Suprapubic skin (tissue), 3 donors: Measurements from ENCODE around the gene MAJIN.

Source experiments
- POLR2AphosphoS5 ChIP-seq, 3 donors: sonication (generic); formaldehyde crosslinking; IDR thresholded peaks; one replicate each; pipeline ENCODE4 v1.6.1; 2017; ENCODE audit warnings: antibody characterized with exemption in 3 of 3
- TF ChIP-seq, protein P1 (sequence below), 2 donors: fragments of 200-600 bp in 1 of 2; fragments of 450-650 bp in 1 of 2; sonication (generic) in 1 of 2; IDR thresholded peaks; one replicate each; pipeline ENCODE4 v1.5.1; 2016 to 2019; ENCODE audit warnings: antibody characterized with exemption in 2 of 2, mild to moderate bottlenecking in 1 of 2, moderate library complexity in 1 of 2

DNA sequence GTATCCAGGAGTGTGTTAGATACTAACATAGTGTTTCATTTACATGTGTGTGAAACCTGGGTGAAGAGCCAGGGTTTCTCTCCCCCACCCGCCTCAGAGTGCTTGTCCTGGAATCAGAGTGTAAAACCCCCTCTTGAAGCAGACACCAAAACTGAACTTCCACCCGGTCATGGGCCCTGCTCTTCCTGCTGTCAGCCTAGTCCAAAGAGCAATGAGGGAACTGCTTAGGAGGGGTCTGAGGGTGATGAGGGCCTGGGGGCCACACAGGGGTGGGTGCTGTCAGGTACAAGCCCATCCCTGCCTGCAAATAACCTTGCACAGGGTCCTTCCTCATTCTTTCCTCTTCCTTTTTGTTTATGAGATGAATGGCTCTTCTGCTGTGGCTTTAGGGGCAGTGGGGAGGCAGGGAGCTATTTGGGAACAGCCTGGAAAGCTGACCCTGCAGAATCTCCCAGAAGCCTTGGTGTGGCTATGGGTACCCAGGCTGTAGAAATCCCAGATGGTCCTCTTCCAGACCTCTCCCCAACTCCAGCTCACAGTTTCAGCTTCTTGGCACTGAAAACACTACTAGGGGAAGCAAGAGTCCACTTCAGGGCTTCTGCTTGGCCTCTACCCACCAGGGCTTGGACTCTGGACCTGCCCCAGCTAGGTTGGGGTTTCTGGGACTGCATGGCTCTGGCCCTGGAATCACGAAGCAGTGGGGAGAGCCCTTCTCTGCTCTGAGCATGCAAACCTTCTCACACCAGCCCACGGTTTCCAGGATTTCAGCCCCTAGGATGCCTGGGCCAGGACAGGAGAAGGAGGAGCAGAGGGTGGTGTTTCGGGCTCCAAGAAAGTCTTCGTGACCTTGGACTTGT is 16.3 kb upstream of the MAJIN start:
- TF ChIP-seq, protein P1, sequence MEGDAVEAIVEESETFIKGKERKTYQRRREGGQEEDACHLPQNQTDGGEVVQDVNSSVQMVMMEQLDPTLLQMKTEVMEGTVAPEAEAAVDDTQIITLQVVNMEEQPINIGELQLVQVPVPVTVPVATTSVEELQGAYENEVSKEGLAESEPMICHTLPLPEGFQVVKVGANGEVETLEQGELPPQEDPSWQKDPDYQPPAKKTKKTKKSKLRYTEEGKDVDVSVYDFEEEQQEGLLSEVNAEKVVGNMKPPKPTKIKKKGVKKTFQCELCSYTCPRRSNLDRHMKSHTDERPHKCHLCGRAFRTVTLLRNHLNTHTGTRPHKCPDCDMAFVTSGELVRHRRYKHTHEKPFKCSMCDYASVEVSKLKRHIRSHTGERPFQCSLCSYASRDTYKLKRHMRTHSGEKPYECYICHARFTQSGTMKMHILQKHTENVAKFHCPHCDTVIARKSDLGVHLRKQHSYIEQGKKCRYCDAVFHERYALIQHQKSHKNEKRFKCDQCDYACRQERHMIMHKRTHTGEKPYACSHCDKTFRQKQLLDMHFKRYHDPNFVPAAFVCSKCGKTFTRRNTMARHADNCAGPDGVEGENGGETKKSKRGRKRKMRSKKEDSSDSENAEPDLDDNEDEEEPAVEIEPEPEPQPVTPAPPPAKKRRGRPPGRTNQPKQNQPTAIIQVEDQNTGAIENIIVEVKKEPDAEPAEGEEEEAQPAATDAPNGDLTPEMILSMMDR (IDR thresholded peaks at IDR 0.05): no peak
- no peak for TF ChIP-seq POLR2AphosphoS5 (IDR thresholded peaks at IDR 0.05)
